Peyer's patch (tissue), 4 donors: ENCODE measurements around the gene GPX6. TPM values are rescaled to one million over a fixed set of nuclear protein-coding genes. Genes with fewer than 3 reads are reported as not detected.
"Not testable (repeated sequence)": the region's sequence is repeated elsewhere in the genome, so short reads cannot be mapped to it uniquely, and the experiment has no call there.

Source experiments
- DNase-seq, 3 donors: peaks; one replicate each; pipeline ENCODE4 v3.0.0-alpha.2; 2017 to 2019
- H3K27ac ChIP-seq, 4 donors: fragments of 200-600 bp; sonication (generic); one replicate each; pipeline ENCODE4 v1.5.1; 2016 to 2019
- H3K27me3 ChIP-seq, 2 donors: fragments of 200-600 bp; sonication (generic); one replicate each; pipeline ENCODE4 v1.5.1; 2019
- H3K36me3 ChIP-seq, 3 donors: fragments of 200-600 bp; sonication (generic); one replicate each; pipeline ENCODE4 v1.5.1; 2016 to 2019
- H3K4me1 ChIP-seq, 4 donors: fragments of 200-600 bp; sonication (generic); one replicate each; pipeline ENCODE4 v1.5.1; 2016 to 2019
- H3K4me3 ChIP-seq, 4 donors: fragments of 200-600 bp; sonication (generic); 1 replicate in 3 of 4; 2 replicates in 1 of 4; pipeline ENCODE4 v1.5.1; 2016 to 2019; ENCODE audit warnings: mild to moderate bottlenecking in 1 of 4
- H3K9me3 ChIP-seq, 4 donors: fragments of 200-600 bp; sonication (generic); one replicate each; pipeline ENCODE4 v1.5.1; 2016 to 2019; ENCODE audit warnings: mild to moderate bottlenecking in 1 of 4
- CTCF ChIP-seq, 6 experiments: fragments of 450-650 bp in 4 of 6; fragments of 200-600 bp in 2 of 6; sonication (generic) in 1 of 6; IDR thresholded peaks; one replicate each; pipeline ENCODE4 v1.5.1; 2017 to 2019; ENCODE audit warnings: antibody characterized with exemption in 6 of 6, mild to moderate bottlenecking in 3 of 6, moderate library complexity in 1 of 6
- POLR2A ChIP-seq, 2 donors: fragments of 450-650 bp; IDR thresholded peaks; one replicate each; pipeline ENCODE4 v1.5.1; 2017; ENCODE audit warnings: antibody characterized with exemption in 2 of 2, mild to moderate bottlenecking in 2 of 2, moderate library complexity in 2 of 2
- total RNA-seq, 4 donors: library from RNA; depleted of rRNA; stranded (reverse); fragments of >200 nt; gene quantifications; one replicate each; pipeline ENCODE4 v1.1.0, GENCODE V29; 2016

The GPX6 gene
- total RNA-seq, 4 donors from 2014 or later: not detected

- Histone ChIP-seq H3K27me3 (no peaks in the 10 kb centered on the region), H3K36me3 (no peaks in the 10 kb centered on the region), H3K9me3 (no peaks in the 10 kb centered on the region), H3K4me3 (no peak overlapping the region), H3K27ac (no peak overlapping the region), H3K4me1 (no peaks in the 10 kb centered on the region)
- TF ChIP-seq CTCF (IDR thresholded peaks at IDR 0.05) (no peak), POLR2A (IDR thresholded peaks at IDR 0.05) (no peak)
- DNase-seq: no peak
Observed at GRCh38 chr6:28551891-28552666, 36.5 kb upstream of the GPX6 start.

- H3K9me3 ChIP-seq, H3K27me3 ChIP-seq, H3K4me3 ChIP-seq, DNase-seq, H3K4me1 ChIP-seq, H3K36me3 ChIP-seq, H3K27ac ChIP-seq: not testable (repeated sequence)
Observed at GRCh38 chr6:28547003-28547402, 31.4 kb upstream of the GPX6 start.

GRCh38 chr6:28545955-28546354 is 30.4 kb upstream of the GPX6 start:
- Histone ChIP-seq H3K36me3 (no peaks in the 10 kb centered on the region), H3K4me1 (no peaks in the 10 kb centered on the region), H3K9me3 (no peaks in the 10 kb centered on the region), H3K27me3 (no peaks in the 10 kb centered on the region), H3K4me3 (no peak overlapping the region), H3K27ac (no peak overlapping the region)
- no peak for TF ChIP-seq POLR2A (IDR thresholded peaks at IDR 0.05)
- TF ChIP-seq CTCF (IDR thresholded peaks at IDR 0.05): no peak
- DNase-seq: no peak

- Histone ChIP-seq H3K27ac (no peak overlapping the region), H3K4me1 (no peaks in the 10 kb centered on the region), H3K27me3 (no peaks in the 10 kb centered on the region), H3K4me3 (no peak overlapping the region), H3K9me3 (no peaks in the 10 kb centered on the region), H3K36me3 (no peaks in the 10 kb centered on the region)
- TF ChIP-seq CTCF (IDR thresholded peaks at IDR 0.05) (no peak), POLR2A (IDR thresholded peaks at IDR 0.05) (no peak)
- no peak for DNase-seq
Observed at GRCh38 chr6:28543651-28544610, 28.3 kb upstream of the GPX6 start.

- H3K9me3 ChIP-seq: no peaks in the 10 kb centered on the region
- TF ChIP-seq POLR2A (IDR thresholded peaks at IDR 0.05) (no peak), CTCF (IDR thresholded peaks at IDR 0.05) (no peak)
- no peaks in the 10 kb centered on the region for H3K27me3 ChIP-seq
- no peak overlapping the region for H3K27ac ChIP-seq
- peak in 1 of 3 donors; percentile 57 for DNase-seq
- no peaks in the 10 kb centered on the region for H3K36me3 ChIP-seq
- H3K4me3 ChIP-seq: peak overlapping the region in 3 of 4 donors; percentile 12 to 36 (median 22)
- no peaks in the 10 kb centered on the region for H3K4me1 ChIP-seq
Observed at GRCh38 chr6:28542440-28543296, 27.1 kb upstream of the GPX6 start.
